ENCODE measurements around the gene AEBP2.
"Not testable (repeated sequence)": the region's sequence is repeated elsewhere in the genome, so short reads cannot be mapped to it uniquely, and the experiment has no call there.

AEBP2 gene

GRCh38 chr12:19546611-19547162, 107.4 kb downstream of the AEBP2 start:
- FAIRE-seq = no peak

GRCh38 chr12:19547271-19547671, 108.0 kb downstream of the AEBP2 start:
- DNase-seq (ENCODE audit: insufficient read length) = no peak
- no peak for FAIRE-seq
- TF ChIP-seq TAF1 (IDR thresholded peaks at IDR 0.05; ENCODE audit: borderline replicate concordance, low read depth, low read length) (no peak), POLR2A (IDR thresholded peaks at IDR 0.05; ENCODE audit: low read depth, low read length) (no peak), POLR2AphosphoS5 (IDR thresholded peaks at IDR 0.05; ENCODE audit: low read depth, low read length) (no peak)

More at GRCh38 chr12:19546611-19547162, 107.4 kb downstream of the AEBP2 start:
- no peak for DNase-seq (ENCODE audit: insufficient read length)
- TF ChIP-seq POLR2AphosphoS5 (IDR thresholded peaks at IDR 0.05; ENCODE audit: low read depth, low read length) (no peak), TAF1 (IDR thresholded peaks at IDR 0.05; ENCODE audit: borderline replicate concordance, low read depth, low read length) (no peak), POLR2A (IDR thresholded peaks at IDR 0.05; ENCODE audit: low read depth, low read length) (no peak)

- TF ChIP-seq POLR2A (IDR thresholded peaks at IDR 0.05; ENCODE audit: low read depth, low read length) (no peak), POLR2AphosphoS5 (IDR thresholded peaks at IDR 0.05; ENCODE audit: low read depth, low read length) (no peak), TAF1 (IDR thresholded peaks at IDR 0.05; ENCODE audit: borderline replicate concordance, low read depth, low read length) (no peak)
- FAIRE-seq (no peak), DNase-seq (ENCODE audit: insufficient read length) (no peak)
Measured at GRCh38 chr12:19548834-19549233, 109.5 kb downstream of the AEBP2 start.

- FAIRE-seq = no peak
Measured at GRCh38 chr12:19550626-19551025, 111.3 kb downstream of the AEBP2 start.

GRCh38 chr12:19552441-19553097, 113.3 kb downstream of the AEBP2 start:
- DNase-seq (ENCODE audit: insufficient read length) = not testable (repeated sequence)
- FAIRE-seq = peak; percentile 38

More at GRCh38 chr12:19550626-19551025, 111.3 kb downstream of the AEBP2 start:
- TF ChIP-seq POLR2AphosphoS5 (IDR thresholded peaks at IDR 0.05; ENCODE audit: low read depth, low read length) (no peak), POLR2A (IDR thresholded peaks at IDR 0.05; ENCODE audit: low read depth, low read length) (no peak), TAF1 (IDR thresholded peaks at IDR 0.05; ENCODE audit: borderline replicate concordance, low read depth, low read length) (no peak)
- DNase-seq (ENCODE audit: insufficient read length) = no peak

- DNase-seq (ENCODE audit: insufficient read length) (no peak), FAIRE-seq (no peak)
- TF ChIP-seq POLR2AphosphoS5 (IDR thresholded peaks at IDR 0.05; ENCODE audit: low read depth, low read length) (no peak), TAF1 (IDR thresholded peaks at IDR 0.05; ENCODE audit: borderline replicate concordance, low read depth, low read length) (no peak), POLR2A (IDR thresholded peaks at IDR 0.05; ENCODE audit: low read depth, low read length) (no peak)
Measured at GRCh38 chr12:19553175-19553574, 113.9 kb downstream of the AEBP2 start.

GRCh38 chr12:19561411-19561961, 122.2 kb downstream of the AEBP2 start:
- TF ChIP-seq POLR2A (IDR thresholded peaks at IDR 0.05; ENCODE audit: low read depth, low read length) = no peak
- no peak for TF ChIP-seq POLR2AphosphoS5 (IDR thresholded peaks at IDR 0.05; ENCODE audit: low read depth, low read length)
- DNase-seq (ENCODE audit: insufficient read length) (no peak), FAIRE-seq (no peak)

All from GM12892 (cell line).